SKM-1 treated with dmso at 0.1 percent for 144 hours (cell line): ENCODE data around the gene ATAD3A.
A peak's percentile ranks its signal among the peaks of the same experiment; 100 is the strongest.
"Not testable (repeated sequence)": the region's sequence is repeated elsewhere in the genome, so short reads cannot be mapped to it uniquely, and the experiment has no call there.

Source experiments
- DNase-seq: peaks from one replicate; lab custom pipeline; 2025; ENCODE audit not compliant: unreplicated experiment; lab: John Stamatoyannopoulos, UW

ATAD3A gene

GRCh38 chr1:1552263-1552639 lies 40.3 kb downstream of the ATAD3A start:
- no peak for DNase-seq

- DNase-seq = no peak
Observed at GRCh38 chr1:1553821-1554494, 42.0 kb downstream of the ATAD3A start.

- DNase-seq = no peak
Observed at GRCh38 chr1:1554550-1554925, 42.6 kb downstream of the ATAD3A start.

- no peak for DNase-seq
Observed at GRCh38 chr1:1554926-1555915, 43.3 kb downstream of the ATAD3A start.

GRCh38 chr1:1556505-1556904 lies 44.5 kb downstream of the ATAD3A start:
- DNase-seq = no peak

GRCh38 chr1:1556961-1557360 lies 45.0 kb downstream of the ATAD3A start:
- DNase-seq = not testable (repeated sequence)

- not testable (repeated sequence) for DNase-seq
Observed at GRCh38 chr1:1557688-1558087, 45.7 kb downstream of the ATAD3A start.

GRCh38 chr1:1558591-1558990 lies 46.6 kb downstream of the ATAD3A start:
- DNase-seq = no peak

- no peak for DNase-seq
Observed at GRCh38 chr1:1559066-1559465, 47.1 kb downstream of the ATAD3A start.

GRCh38 chr1:1560178-1560577 lies 48.2 kb downstream of the ATAD3A start:
- DNase-seq = no peak

- DNase-seq = no peak
Observed at GRCh38 chr1:1561801-1562470, 50.0 kb downstream of the ATAD3A start.

- no peak for DNase-seq
Observed at GRCh38 chr1:1562556-1563195, 50.7 kb downstream of the ATAD3A start.

GRCh38 chr1:1563688-1564087 lies 51.7 kb downstream of the ATAD3A start:
- no peak for DNase-seq

GRCh38 chr1:1564268-1564667 lies 52.3 kb downstream of the ATAD3A start:
- no peak for DNase-seq

GRCh38 chr1:1565340-1565739 lies 53.4 kb downstream of the ATAD3A start:
- no peak for DNase-seq

- DNase-seq = no peak
Observed at GRCh38 chr1:1567152-1567875, 55.4 kb downstream of the ATAD3A start.

GRCh38 chr1:1567891-1568291 lies 55.9 kb downstream of the ATAD3A start:
- DNase-seq = no peak

- DNase-seq = no peak
Observed at GRCh38 chr1:1569341-1569740, 57.4 kb downstream of the ATAD3A start.

- DNase-seq = peak; percentile 62
Observed at GRCh38 chr1:1573843-1574720, 62.1 kb downstream of the ATAD3A start.
